Mucosa of rectum (tissue), 2 donors: ENCODE data around the gene ITSN1.

Experiments used
- H3K27ac ChIP-seq, 2 donors: one replicate each; pipeline ENCODE4 v1.7.0; 2013; ENCODE audit warnings: inconsistent platforms in 2 of 2, low read depth in 2 of 2, low read length in 2 of 2
- H3K27me3 ChIP-seq, 2 donors: one replicate each; pipeline ENCODE4 v1.7.0; 2013; ENCODE audit warnings: low read length in 2 of 2; ENCODE audit not compliant: control insufficient read depth in 2 of 2, insufficient read depth in 2 of 2
- H3K36me3 ChIP-seq, 2 donors: one replicate each; pipeline ENCODE4 v1.7.0; 2013; ENCODE audit warnings: low read length in 2 of 2; ENCODE audit not compliant: control insufficient read depth in 2 of 2, insufficient read depth in 2 of 2
- H3K4me1 ChIP-seq, 2 donors: one replicate each; pipeline ENCODE4 v1.7.0; 2013; ENCODE audit warnings: low read length in 2 of 2, mild to moderate bottlenecking in 1 of 2; ENCODE audit not compliant: control insufficient read depth in 2 of 2, insufficient read depth in 2 of 2
- H3K4me3 ChIP-seq, 2 donors: one replicate each; pipeline ENCODE4 v1.7.0; 2013; ENCODE audit warnings: low read length in 2 of 2
- H3K9ac ChIP-seq, 2 donors: one replicate each; pipeline ENCODE4 v1.7.0; 2013; ENCODE audit warnings: low read length in 2 of 2, low read depth in 1 of 2, mild to moderate bottlenecking in 1 of 2
- H3K9me3 ChIP-seq, 2 donors: one replicate each; pipeline ENCODE4 v1.7.0; 2013; ENCODE audit warnings: low read length in 2 of 2; ENCODE audit not compliant: control insufficient read depth in 2 of 2
- donor health status: healthy.
- donor health status: Normal muscosa, but diverticular disease.

The ITSN1 gene

DNA sequence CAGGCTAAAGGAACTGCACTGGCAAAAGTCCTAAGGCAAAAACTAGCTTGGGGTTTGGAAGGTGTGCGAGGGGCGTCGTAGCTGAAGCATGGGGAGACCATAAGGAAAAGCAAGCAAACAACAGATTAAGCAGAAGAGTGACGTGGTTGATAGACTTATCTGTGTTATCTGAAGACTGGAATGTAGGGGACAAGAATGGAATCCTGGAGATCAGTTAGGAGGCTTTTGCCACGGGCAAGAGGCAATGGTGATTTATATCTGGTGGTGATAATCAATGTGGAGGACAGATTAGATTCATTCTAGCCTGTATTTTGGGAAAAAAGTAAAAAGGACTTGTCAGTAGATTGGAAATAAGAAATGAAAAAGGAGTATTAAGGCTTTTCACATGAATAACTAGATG is 97.4 kb downstream of the ITSN1 start:
- H3K4me1 ChIP-seq = no peaks in the 10 kb centered on the region
- H3K4me3 ChIP-seq = no peak overlapping the region
- H3K36me3 ChIP-seq = peaks cover 0 to 2% of the 10 kb centered on the region in 2 donors
- no peaks in the 10 kb centered on the region for H3K27me3 ChIP-seq
- no peak overlapping the region for H3K27ac ChIP-seq
- no peak overlapping the region for H3K9ac ChIP-seq
- H3K9me3 ChIP-seq = no peaks in the 10 kb centered on the region

DNA sequence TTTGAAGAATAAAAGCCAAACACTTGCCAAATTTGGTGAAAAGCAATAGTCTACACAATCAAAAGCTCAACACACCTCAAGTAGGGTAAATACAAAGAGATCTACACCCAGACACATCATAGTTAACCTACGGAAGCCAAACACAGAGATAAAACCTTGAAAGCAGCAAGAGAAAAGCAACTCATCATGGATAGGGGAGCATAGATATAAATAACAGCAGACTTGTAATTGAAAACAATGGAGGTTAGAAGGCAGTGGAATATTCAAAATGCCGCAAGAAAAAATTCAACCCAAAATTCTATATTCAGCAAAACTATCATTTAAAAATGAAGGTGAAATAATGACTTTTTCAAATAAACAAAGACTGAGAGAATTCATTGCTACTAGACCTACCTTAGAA is 105.1 kb downstream of the ITSN1 start:
- no peak overlapping the region for H3K9ac ChIP-seq
- no peaks in the 10 kb centered on the region for H3K4me1 ChIP-seq
- H3K9me3 ChIP-seq = no peaks in the 10 kb centered on the region
- no peaks in the 10 kb centered on the region for H3K27me3 ChIP-seq
- H3K27ac ChIP-seq = no peak overlapping the region
- H3K4me3 ChIP-seq = no peak overlapping the region
- peaks cover 0 to 5% of the 10 kb centered on the region in 2 donors for H3K36me3 ChIP-seq

DNA sequence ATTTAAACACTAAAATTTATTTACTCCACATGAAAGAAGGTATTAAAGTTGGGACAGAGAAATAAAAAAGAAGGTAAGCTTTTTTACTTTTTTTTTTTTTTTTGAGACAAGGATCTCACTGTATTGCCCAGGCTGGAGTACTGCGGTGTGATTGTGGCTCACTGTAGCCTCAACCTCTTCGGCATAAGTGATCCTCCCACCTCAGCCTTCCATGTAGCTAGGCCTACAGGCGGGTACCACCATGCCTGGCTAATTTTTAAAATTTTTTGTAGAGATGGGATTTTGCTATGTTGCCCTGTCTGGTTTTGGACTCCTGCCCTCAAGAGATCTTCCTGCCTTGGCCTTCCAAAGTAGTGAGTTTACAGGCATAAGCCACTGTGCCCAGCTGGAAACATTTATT is 106.6 kb downstream of the ITSN1 start:
- Histone ChIP-seq H3K4me3 (no peak overlapping the region), H3K36me3 (peaks cover 0 to 6% of the 10 kb centered on the region in 2 donors), H3K4me1 (no peaks in the 10 kb centered on the region), H3K9ac (no peak overlapping the region), H3K27me3 (no peaks in the 10 kb centered on the region), H3K27ac (no peak overlapping the region), H3K9me3 (no peaks in the 10 kb centered on the region)

DNA sequence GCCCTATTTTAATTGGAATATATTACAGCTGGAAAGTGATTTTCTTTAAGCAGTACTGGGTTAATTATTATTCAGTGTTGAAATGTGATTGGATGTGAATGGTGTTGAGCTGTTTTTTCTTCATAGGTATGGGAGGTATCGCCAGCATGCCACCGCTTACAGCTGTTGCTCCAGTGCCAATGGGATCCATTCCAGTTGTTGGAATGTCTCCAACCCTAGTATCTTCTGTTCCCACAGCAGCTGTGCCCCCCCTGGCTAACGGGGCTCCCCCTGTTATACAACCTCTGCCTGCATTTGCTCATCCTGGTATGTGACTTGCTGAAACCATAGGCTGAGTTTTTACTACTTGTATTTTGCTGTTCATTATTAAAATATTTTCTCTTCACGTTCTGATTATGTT is 107.7 kb downstream of the ITSN1 start:
- H3K36me3 ChIP-seq = peaks cover 0 to 6% of the 10 kb centered on the region in 2 donors
- no peaks in the 10 kb centered on the region for H3K4me1 ChIP-seq
- H3K9ac ChIP-seq = no peak overlapping the region
- no peak overlapping the region for H3K27ac ChIP-seq
- no peaks in the 10 kb centered on the region for H3K9me3 ChIP-seq
- no peak overlapping the region for H3K4me3 ChIP-seq
- H3K27me3 ChIP-seq = no peaks in the 10 kb centered on the region

DNA sequence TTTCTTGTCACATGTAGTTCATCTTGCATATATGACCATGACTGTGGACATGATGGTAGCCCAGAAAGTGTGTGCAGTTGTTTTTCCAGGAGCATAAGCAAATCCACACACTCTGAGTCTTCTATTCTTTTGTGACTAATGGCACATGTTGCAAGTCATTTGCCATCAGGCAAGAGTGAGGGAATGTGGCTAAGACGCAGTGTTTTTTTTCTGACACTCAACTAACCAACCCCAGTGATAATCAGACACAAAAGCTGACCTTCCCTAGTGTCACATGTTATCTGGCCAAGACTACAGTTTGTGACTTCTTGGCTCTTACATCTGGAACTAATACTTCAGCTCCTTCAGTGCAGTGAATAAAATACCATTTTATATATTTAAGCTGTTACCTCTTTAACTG is 108.8 kb downstream of the ITSN1 start:
- H3K9ac ChIP-seq = no peak overlapping the region
- H3K36me3 ChIP-seq = peaks cover 0 to 9% of the 10 kb centered on the region in 2 donors
- no peak overlapping the region for H3K27ac ChIP-seq
- H3K9me3 ChIP-seq = no peaks in the 10 kb centered on the region
- no peaks in the 10 kb centered on the region for H3K27me3 ChIP-seq
- H3K4me1 ChIP-seq = no peaks in the 10 kb centered on the region
- no peak overlapping the region for H3K4me3 ChIP-seq

DNA sequence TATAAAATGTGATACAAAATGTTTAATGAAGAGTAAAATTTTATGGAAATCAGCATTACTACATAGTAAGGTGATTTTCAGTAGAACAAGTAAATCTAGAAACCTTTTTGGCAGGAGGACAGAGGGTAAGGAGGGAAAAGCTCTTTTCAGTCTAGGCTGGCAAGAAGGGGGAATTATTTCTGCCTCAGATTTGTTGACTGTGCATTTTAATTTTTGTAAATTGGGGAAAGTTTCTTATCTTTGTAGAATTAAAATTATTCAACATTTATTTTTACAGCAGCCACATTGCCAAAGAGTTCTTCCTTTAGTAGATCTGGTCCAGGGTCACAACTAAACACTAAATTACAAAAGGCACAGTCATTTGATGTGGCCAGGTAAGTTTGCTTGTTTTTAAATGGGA is 109.2 kb downstream of the ITSN1 start:
- Histone ChIP-seq H3K4me1 (no peaks in the 10 kb centered on the region), H3K9ac (no peak overlapping the region), H3K36me3 (peaks cover 0 to 9% of the 10 kb centered on the region in 2 donors), H3K27ac (no peak overlapping the region), H3K27me3 (no peaks in the 10 kb centered on the region), H3K9me3 (no peaks in the 10 kb centered on the region), H3K4me3 (no peak overlapping the region)

DNA sequence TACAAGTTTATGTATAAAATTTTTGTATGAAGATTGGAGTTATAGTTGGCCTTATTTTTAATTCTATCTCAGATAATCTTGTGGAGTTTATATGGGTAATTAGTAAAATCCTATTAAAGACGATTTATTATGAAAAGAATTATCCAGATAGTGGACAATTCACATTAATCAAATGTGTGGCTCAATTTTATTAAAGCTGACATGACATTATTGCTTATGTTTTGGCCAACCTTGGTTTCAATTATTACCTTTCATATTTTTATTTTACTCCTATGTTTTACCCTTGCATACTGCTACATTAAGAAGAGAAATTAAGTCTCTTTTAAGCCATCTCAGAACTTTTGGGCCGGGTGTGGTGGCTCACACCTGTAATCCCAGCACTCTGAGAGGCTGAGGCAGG is 110.0 kb downstream of the ITSN1 start:
- Histone ChIP-seq H3K9me3 (no peaks in the 10 kb centered on the region), H3K9ac (no peak overlapping the region), H3K36me3 (peaks cover 0 to 9% of the 10 kb centered on the region in 2 donors), H3K4me3 (no peak overlapping the region), H3K27me3 (no peaks in the 10 kb centered on the region), H3K27ac (no peak overlapping the region), H3K4me1 (no peaks in the 10 kb centered on the region)

DNA sequence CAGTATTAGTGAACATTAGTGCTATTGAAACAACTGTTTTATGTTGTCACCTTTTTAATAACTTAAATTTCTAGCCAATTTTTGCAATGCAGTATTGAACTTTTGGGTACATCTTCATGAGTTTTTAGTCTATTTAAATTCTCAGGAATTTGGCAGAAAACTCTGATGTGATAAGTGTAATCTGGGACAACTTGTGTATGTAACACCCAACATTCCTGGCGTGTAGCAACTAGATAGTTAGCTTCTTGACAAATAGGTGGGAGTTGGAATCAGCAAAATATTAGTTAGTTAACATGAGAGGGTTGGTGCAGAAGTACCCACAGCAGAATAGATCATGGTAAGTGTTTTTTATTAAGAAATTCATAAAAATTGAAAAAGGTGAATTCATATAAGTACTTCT is 111.6 kb downstream of the ITSN1 start:
- Histone ChIP-seq H3K4me3 (no peak overlapping the region), H3K27ac (no peak overlapping the region), H3K4me1 (no peaks in the 10 kb centered on the region), H3K27me3 (no peaks in the 10 kb centered on the region), H3K9me3 (no peaks in the 10 kb centered on the region), H3K9ac (no peak overlapping the region), H3K36me3 (peaks cover 3 to 9% of the 10 kb centered on the region in 2 donors)

DNA sequence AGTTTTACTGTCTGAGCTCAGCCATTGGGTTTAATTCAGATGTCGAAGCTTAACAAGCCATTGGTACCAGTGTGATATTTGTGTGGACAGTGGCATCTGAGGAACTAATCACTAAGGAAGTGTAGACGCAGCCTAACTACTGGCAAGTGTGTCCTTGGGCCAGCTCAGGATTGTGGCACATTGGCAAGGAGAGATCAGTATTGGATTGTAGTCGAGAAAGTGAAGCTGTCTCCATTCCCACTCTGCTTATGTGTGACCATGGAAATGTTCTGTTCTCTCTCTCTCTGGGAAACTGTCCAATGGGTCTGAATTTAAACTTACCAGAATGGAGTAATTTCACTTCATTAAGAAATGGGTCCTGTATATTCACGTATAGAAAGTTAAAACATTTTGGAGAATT is 112.2 kb downstream of the ITSN1 start:
- no peaks in the 10 kb centered on the region for H3K27me3 ChIP-seq
- H3K9ac ChIP-seq = no peak overlapping the region
- no peak overlapping the region for H3K27ac ChIP-seq
- H3K9me3 ChIP-seq = no peaks in the 10 kb centered on the region
- H3K36me3 ChIP-seq = peaks cover 3 to 9% of the 10 kb centered on the region in 2 donors
- H3K4me1 ChIP-seq = no peaks in the 10 kb centered on the region
- no peak overlapping the region for H3K4me3 ChIP-seq

DNA sequence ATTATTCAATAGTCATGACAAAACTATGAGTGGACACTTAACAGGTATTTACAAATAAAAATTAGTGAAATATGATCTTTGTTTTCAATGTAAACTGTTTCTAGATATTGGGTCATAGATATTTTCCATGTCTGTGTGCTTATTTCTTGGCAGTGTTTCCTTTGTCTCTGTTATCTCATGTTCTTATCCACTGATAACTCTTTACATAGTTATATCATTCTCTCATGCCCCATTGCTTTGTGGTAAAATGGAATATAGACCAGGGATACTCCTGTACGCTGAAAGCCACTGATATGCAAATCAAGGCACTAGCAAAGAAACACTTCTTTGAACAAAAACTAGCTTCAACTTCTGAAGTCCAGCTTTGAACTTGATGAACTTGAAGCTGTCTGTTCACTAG is 113.1 kb downstream of the ITSN1 start:
- Histone ChIP-seq H3K27me3 (no peaks in the 10 kb centered on the region), H3K9ac (no peak overlapping the region), H3K9me3 (no peaks in the 10 kb centered on the region), H3K4me3 (no peak overlapping the region), H3K36me3 (peaks cover 3 to 9% of the 10 kb centered on the region in 2 donors), H3K27ac (no peak overlapping the region), H3K4me1 (no peaks in the 10 kb centered on the region)
